ENCODE measurements around the gene KLHL40.

KLHL40 gene

GRCh38 chr3:42683875-42684598, 1.3 kb upstream of the KLHL40 start:
- no peak for DNase-seq
- H3K27ac Mint-ChIP-seq, result no peak overlapping the region
- H3K9me3 Mint-ChIP-seq, result peaks cover under 1% of the 10 kb centered on the region
- no peaks in the 10 kb centered on the region for H3K4me1 Mint-ChIP-seq
- peaks cover 8% of the 10 kb centered on the region for H3K27me3 Mint-ChIP-seq (ENCODE audit: low read depth, poor library complexity)
- H3K36me3 Mint-ChIP-seq (ENCODE audit: low read depth), result no peaks in the 10 kb centered on the region
- no peak for TF ChIP-seq CTCF (IDR thresholded peaks at IDR 0.05)
- no peak overlapping the region for H3K4me3 Mint-ChIP-seq

- no peak for TF ChIP-seq CTCF (IDR thresholded peaks at IDR 0.05)
- H3K27me3 Mint-ChIP-seq (ENCODE audit: low read depth, poor library complexity), result peaks cover 14% of the 10 kb centered on the region
- no peak overlapping the region for H3K27ac Mint-ChIP-seq
- no peak overlapping the region for H3K4me3 Mint-ChIP-seq
- DNase-seq, result no peak
- H3K36me3 Mint-ChIP-seq (ENCODE audit: low read depth), result no peaks in the 10 kb centered on the region
- no peaks in the 10 kb centered on the region for H3K9me3 Mint-ChIP-seq
- no peaks in the 10 kb centered on the region for H3K4me1 Mint-ChIP-seq
These were observed 540 bp upstream of the KLHL40 start for GRCh38 chr3:42684632-42685362.

GRCh38 chr3:42685891-42686820, 819 bp downstream of the KLHL40 start:
- no peaks in the 10 kb centered on the region for H3K9me3 Mint-ChIP-seq
- H3K27ac Mint-ChIP-seq, result no peak overlapping the region
- H3K27me3 Mint-ChIP-seq (ENCODE audit: low read depth, poor library complexity), result peaks cover 15% of the 10 kb centered on the region
- no peaks in the 10 kb centered on the region for H3K36me3 Mint-ChIP-seq (ENCODE audit: low read depth)
- no peak for DNase-seq
- H3K4me3 Mint-ChIP-seq, result no peak overlapping the region
- no peak for TF ChIP-seq CTCF (IDR thresholded peaks at IDR 0.05)
- no peaks in the 10 kb centered on the region for H3K4me1 Mint-ChIP-seq

- Mint-ChIP-seq H3K27me3 (ENCODE audit: low read depth, poor library complexity) (peaks cover 21% of the 10 kb centered on the region), H3K4me1 (no peaks in the 10 kb centered on the region), H3K4me3 (no peak overlapping the region), H3K36me3 (ENCODE audit: low read depth) (no peaks in the 10 kb centered on the region), H3K27ac (no peak overlapping the region), H3K9me3 (no peaks in the 10 kb centered on the region)
- no peak for DNase-seq
- TF ChIP-seq CTCF (IDR thresholded peaks at IDR 0.05), result no peak
These were observed 1.7 kb downstream of the KLHL40 start for GRCh38 chr3:42686832-42687650.

GRCh38 chr3:42688016-42688415, 2.7 kb downstream of the KLHL40 start:
- TF ChIP-seq CTCF (IDR thresholded peaks at IDR 0.05), result no peak
- no peak overlapping the region for H3K27ac Mint-ChIP-seq
- DNase-seq, result no peak
- H3K36me3 Mint-ChIP-seq (ENCODE audit: low read depth), result no peaks in the 10 kb centered on the region
- no peaks in the 10 kb centered on the region for H3K4me1 Mint-ChIP-seq
- peaks cover 25% of the 10 kb centered on the region for H3K27me3 Mint-ChIP-seq (ENCODE audit: low read depth, poor library complexity)
- no peak overlapping the region for H3K4me3 Mint-ChIP-seq
- no peaks in the 10 kb centered on the region for H3K9me3 Mint-ChIP-seq

Measured in nephron progenitor cell (in vitro differentiated cells).